ENCODE data around the gene CBY1. TPM values are rescaled to one million over a fixed set of nuclear protein-coding genes. Genes with fewer than 3 reads are reported as not detected.

Gene CBY1
- total RNA-seq: 17.5 and 23.9 TPM in 2 replicates

GRCh38 chr22:38656256-38657044, at the start of gene CBY1, which contains the start of gene FAM227A:
Gene CBY1 (plus strand): TSS chr22:38656638. CDS start chr22:38668055, 11,417 bp downstream.
Gene FAM227A (minus strand): TSS chr22:38656392. CDS start chr22:38650168, 6,224 bp downstream.

DNA sequence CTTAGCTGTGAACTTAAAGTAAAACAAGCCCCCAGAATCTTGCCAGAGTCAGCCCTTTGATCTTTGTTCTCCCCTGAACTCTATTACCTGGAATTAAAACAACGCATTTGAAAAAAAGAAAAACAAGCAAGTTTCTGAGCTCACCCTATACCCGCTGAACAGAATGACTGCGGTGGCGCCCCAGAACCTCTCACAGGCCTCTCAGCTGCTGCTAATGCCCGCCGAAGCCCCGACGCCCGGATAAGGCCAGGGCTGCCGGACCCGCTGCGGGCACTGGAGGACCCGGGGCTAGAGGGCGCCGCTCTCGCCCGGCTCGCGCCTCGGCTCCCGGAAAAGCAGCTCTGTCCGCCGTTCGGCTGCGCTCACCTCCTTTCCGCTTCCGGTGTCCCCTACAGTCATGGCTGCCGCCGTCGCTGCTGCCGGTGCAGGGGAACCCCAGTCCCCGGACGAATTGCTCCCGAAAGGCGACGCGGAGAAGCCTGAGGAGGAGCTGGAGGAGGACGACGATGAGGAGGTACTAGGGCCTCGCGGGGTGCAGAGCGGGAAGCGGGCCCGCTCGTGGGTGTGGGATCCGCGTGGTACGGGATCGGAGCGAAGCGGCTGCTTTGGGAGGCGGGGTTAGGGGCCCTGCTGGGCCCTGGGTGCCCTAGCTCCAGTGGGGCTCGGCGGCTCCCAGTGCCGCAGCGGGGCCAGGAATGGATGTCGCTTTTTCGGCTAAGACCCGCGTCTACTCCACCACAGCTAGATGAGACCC, 25.3 kb downstream of the CBY1 start, which contains the start of gene TOMM22:
Gene TOMM22, plus strand, starts transcription at position 376 of the 754 bp plus-strand sequence. Its CDS starts 22 bp downstream, at position 398.

DNA sequence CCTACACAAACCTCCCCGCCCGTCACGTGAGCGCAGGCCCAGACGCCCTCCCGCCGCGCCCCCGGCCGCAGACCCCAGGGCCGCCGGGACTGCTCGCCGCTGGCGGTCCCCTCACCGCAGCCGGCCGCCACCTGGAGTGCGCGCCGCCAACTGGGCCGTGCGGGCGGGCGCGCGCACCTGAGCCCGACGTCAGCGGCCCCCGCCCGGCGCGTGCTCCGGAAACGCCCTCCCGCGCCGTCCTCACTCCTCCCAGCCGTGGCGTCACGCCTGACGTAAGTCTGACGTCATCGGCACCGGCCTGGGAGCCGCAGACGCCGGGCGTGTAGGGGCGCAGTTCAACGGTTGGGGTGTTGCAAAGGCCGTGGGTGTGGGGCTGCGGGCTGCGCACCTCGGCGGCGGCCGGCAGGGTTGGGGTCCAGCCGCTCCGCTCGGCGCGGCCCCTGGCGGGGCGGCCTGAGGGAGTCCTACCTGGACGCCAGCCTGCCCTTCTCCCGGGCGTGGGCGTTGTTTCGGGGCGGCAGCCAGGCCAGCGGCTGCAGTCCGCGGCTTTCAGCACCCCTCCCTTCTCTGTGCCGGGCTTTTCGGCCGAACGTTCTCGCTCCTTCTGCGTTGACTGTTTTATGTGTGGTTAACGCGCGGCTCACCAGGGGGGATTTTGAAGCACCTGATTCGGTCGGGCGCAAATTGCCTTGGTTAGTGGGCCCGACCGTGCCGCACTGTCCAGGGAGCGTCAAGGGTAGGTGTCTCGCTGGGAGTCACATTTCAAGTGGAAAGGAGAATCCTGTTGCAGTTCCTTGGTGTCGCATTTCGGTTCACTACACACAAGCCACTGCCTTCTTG, 44.6 kb downstream of the CBY1 start, which contains the start of gene JOSD1:
Gene JOSD1, minus strand, starts transcription at position 155 of the 840 bp plus-strand sequence. CDS start 956 bp downstream, outside the sequence.

DNA sequence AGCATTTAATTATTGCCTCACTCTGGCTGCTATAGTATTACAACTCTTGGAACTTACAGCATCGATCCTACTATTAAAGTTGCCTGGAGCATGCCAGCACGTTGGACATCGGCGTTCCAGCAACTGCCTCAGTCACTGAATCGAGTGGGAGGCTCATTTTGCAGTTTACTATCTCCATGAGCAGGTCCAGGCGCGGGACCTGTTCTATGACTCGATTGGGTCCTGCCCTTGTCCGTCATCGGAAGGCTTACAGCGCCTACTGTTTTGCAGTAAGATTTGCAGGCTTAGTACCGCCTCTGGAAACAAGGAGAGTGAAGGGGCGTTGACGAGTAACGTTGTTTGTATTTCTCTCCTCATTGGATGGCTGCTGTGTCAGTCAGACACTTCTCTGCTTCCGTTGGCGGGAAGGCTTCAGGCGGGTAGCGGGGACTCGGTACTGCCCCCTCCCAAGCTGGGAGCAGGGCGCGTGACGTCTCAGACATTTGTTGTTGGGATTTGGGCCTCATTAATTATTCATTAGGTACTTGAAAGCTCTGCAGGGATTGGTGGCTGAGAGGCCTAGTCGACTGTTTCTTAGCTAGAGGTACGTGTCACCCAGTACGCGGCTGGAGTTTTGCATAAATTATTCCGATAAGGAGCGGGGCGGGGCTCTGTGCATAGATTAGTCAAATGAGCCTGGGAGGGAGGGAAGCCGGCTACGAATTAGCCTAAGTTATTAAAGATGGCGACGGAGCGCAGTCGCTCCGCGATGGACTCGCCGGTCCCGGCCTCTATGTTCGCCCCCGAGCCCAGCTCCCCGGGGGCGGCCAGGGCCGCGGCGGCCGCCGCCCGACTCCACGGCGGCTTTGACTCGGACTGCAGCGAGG, 49.0 kb downstream of the CBY1 start, which contains the start of gene GTPBP1:
Gene GTPBP1, plus strand, starts transcription at position 710 of the 866 bp plus-strand sequence. Its CDS starts 12 bp downstream, at position 722.

Other genes with a start within 250 kb of the CBY1 start
- gene KCNJ4, start 201.4 kb upstream of the CBY1 start, total RNA-seq: not detected in 2 replicates
- 219 and 222 TPM in 2 replicates for gene KDELR3, start 188.5 kb upstream of the CBY1 start, total RNA-seq
- 139 and 161 TPM in 2 replicates for gene DDX17, start 150.3 kb upstream of the CBY1 start, total RNA-seq
- 3.2 and 6.3 TPM in 2 replicates for gene DMC1, start 86.5 kb upstream of the CBY1 start, total RNA-seq
- 0.58 and 1.8 TPM in 2 replicates for gene FAM227A, start 246 bp upstream of the CBY1 start, total RNA-seq
- gene TOMM22, start 25.3 kb downstream of the CBY1 start, total RNA-seq: 78.3 and 89.7 TPM in 2 replicates
- 48.1 and 53.0 TPM in 2 replicates for gene JOSD1, start 44.3 kb downstream of the CBY1 start, total RNA-seq
- gene GTPBP1, start 49.3 kb downstream of the CBY1 start, total RNA-seq: 29.4 and 30.3 TPM in 2 replicates
- 86.5 and 95.4 TPM in 2 replicates for gene SUN2, start 99.4 kb downstream of the CBY1 start, total RNA-seq
- 21.6 and 23.7 TPM in 2 replicates for gene DNAL4, start 137.5 kb downstream of the CBY1 start, total RNA-seq
- gene NPTXR, start 187.4 kb downstream of the CBY1 start, total RNA-seq: under 0.01 and 0.18 TPM in 2 replicates
- 42.5 and 44.4 TPM in 2 replicates for gene CBX6, start 215.6 kb downstream of the CBY1 start, total RNA-seq